ENCODE measurements around the gene ZC3H14. TPM values are rescaled to one million over a fixed set of nuclear protein-coding genes. Genes with fewer than 3 reads are reported as not detected.
A peak's percentile ranks its signal among the peaks of the same experiment; 100 is the strongest.

Gene ZC3H14
- total RNA-seq, 1 experiment from 2014 or later, result 90.6 TPM

DNA sequence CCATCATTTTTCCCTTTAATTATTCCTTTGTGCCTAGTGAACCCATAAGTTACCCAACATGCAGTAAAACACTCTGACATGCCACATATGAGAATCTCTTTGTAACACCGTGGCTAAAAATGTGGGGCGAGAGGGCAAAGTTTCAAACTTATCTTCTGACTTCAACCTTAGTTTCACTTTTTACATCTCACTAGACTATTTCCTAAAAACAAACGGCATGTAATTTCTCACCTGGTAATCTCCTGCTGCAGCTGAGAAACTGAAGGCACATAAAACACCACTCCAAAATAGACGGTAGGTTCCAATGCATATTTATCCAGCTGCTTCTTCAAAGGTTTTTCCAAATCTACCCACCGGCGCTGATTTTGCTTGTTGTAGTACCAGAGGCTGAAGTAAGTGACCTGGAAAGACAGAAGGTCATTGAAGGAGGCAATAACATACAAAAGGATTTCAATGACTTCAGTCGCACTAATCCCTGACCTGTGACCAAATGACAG lies 45.9 kb upstream of the ZC3H14 start:
- H3K4me3 Mint-ChIP-seq, result no peak overlapping the region
- Histone ChIP-seq H2BK15ac (ENCODE audit: low read depth, low read length) (no peak overlapping the region), H2BK12ac (ENCODE audit: insufficient read length, low read depth, low read length) (no peak overlapping the region), H3K23ac (ENCODE audit: insufficient read length, low read depth, low read length) (no peak overlapping the region), H2AFZ (ENCODE audit: low read length) (no peak overlapping the region), H3K9me3 (ENCODE audit: control insufficient read depth, low read depth, low read length) (no peaks in the 10 kb centered on the region), H3K4ac (ENCODE audit: low read depth, low read length) (no peak overlapping the region), H3K4me1 (ENCODE audit: insufficient read depth, low read length) (no peaks in the 10 kb centered on the region), H4K91ac (ENCODE audit: insufficient read length, low read depth, low read length) (no peak overlapping the region), H3T11ph (ENCODE audit: low read length) (no peak overlapping the region), H2BK20ac (ENCODE audit: low read depth, low read length, poor library complexity, severe bottlenecking) (no peak overlapping the region), H3K18ac (ENCODE audit: insufficient read length, low read depth, low read length) (no peak overlapping the region), H3K4me2 (ENCODE audit: insufficient read depth, insufficient read length, low read length) (no peak overlapping the region), H3K9ac (ENCODE audit: extremely low read depth, insufficient read length, low read length) (no peak overlapping the region), H4K20me1 (ENCODE audit: control insufficient read depth, insufficient read depth, insufficient read length) (no peaks in the 10 kb centered on the region), H3K23me2 (ENCODE audit: insufficient read length, low read depth, low read length, poor library complexity, severe bottlenecking) (no peaks in the 10 kb centered on the region), H4K8ac (replicated peaks; ENCODE audit: insufficient read length, low read depth, low read length) (no peak overlapping the region), H2AK5ac (ENCODE audit: insufficient read length, low read length) (no peak overlapping the region), H4K5ac (ENCODE audit: insufficient read length, low read depth, low read length) (no peak overlapping the region), H3K56ac (ENCODE audit: insufficient read length, low read depth, low read length) (no peak overlapping the region), H3K27me3 (ENCODE audit: insufficient read depth, low read length) (no peaks in the 10 kb centered on the region), H2BK120ac (ENCODE audit: low read depth, low read length, poor library complexity, severe bottlenecking) (no peak overlapping the region), H3K27ac (ENCODE audit: insufficient read length, low read depth, low read length) (no peak overlapping the region), H3K79me2 (ENCODE audit: insufficient read depth, low read length) (no peaks in the 10 kb centered on the region), H3K14ac (ENCODE audit: insufficient read depth, low read length) (no peak overlapping the region), H2BK5ac (ENCODE audit: insufficient read length, low read length) (no peak overlapping the region), H3K79me1 (ENCODE audit: insufficient read depth, low read depth, low read length, poor library complexity, severe bottlenecking) (no peaks in the 10 kb centered on the region)
- H3K27ac Mint-ChIP-seq, result peak overlapping the region in 1 of 3 experiments; percentile 64; a peak in 1 of 7 replicates
- no peaks in the 10 kb centered on the region for H3K9me3 Mint-ChIP-seq
- no peaks in the 10 kb centered on the region for H3K27me3 Mint-ChIP-seq (ENCODE audit: low read depth)
- no peaks in the 10 kb centered on the region for H3K4me1 Mint-ChIP-seq
- TF ChIP-seq, protein P1, sequence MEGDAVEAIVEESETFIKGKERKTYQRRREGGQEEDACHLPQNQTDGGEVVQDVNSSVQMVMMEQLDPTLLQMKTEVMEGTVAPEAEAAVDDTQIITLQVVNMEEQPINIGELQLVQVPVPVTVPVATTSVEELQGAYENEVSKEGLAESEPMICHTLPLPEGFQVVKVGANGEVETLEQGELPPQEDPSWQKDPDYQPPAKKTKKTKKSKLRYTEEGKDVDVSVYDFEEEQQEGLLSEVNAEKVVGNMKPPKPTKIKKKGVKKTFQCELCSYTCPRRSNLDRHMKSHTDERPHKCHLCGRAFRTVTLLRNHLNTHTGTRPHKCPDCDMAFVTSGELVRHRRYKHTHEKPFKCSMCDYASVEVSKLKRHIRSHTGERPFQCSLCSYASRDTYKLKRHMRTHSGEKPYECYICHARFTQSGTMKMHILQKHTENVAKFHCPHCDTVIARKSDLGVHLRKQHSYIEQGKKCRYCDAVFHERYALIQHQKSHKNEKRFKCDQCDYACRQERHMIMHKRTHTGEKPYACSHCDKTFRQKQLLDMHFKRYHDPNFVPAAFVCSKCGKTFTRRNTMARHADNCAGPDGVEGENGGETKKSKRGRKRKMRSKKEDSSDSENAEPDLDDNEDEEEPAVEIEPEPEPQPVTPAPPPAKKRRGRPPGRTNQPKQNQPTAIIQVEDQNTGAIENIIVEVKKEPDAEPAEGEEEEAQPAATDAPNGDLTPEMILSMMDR (conservative IDR thresholded peaks at IDR 0.05), result no peak
- peaks cover 1 to 14% (median 13%) of the 10 kb centered on the region in 3 experiments; a peak in 4 of 7 replicates for H3K36me3 Mint-ChIP-seq (ENCODE audit: insufficient read depth in 1 of 3, low read depth in 3 of 3)
- no peak for DNase-seq
- no CpG with 5 or more reads among the region's 7 CpGs for WGBS (ENCODE audit: extremely low coverage, insufficient read length, low lambda C conversion rate)
